ENCODE results near the gene PLOD1.

Gene PLOD1

GRCh38 chr1:12009318-12009947 is 74.9 kb downstream of the PLOD1 start:
- Histone ChIP-seq H3K4me1 (ENCODE audit: control insufficient read depth, insufficient read depth, low read length) (no peaks in the 10 kb centered on the region), H3K27ac (ENCODE audit: low read depth, low read length) (no peak overlapping the region), H3K9me3 (ENCODE audit: control insufficient read depth, insufficient read depth, low read length) (no peaks in the 10 kb centered on the region), H3K27me3 (ENCODE audit: control insufficient read depth, insufficient read depth, low read length) (no peaks in the 10 kb centered on the region), H3K9ac (ENCODE audit: low read depth, low read length) (no peak overlapping the region), H3K36me3 (ENCODE audit: control insufficient read depth, insufficient read depth, low read length) (peaks cover 74% of the 10 kb centered on the region), H3K4me3 (ENCODE audit: low read depth, low read length) (no peak overlapping the region)

- H3K36me3 ChIP-seq (ENCODE audit: control insufficient read depth, insufficient read depth, low read length), result peaks cover 58% of the 10 kb centered on the region
- no peak overlapping the region for H3K9ac ChIP-seq (ENCODE audit: low read depth, low read length)
- no peak overlapping the region for H3K27ac ChIP-seq (ENCODE audit: low read depth, low read length)
- H3K27me3 ChIP-seq (ENCODE audit: control insufficient read depth, insufficient read depth, low read length), result no peaks in the 10 kb centered on the region
- no peaks in the 10 kb centered on the region for H3K4me1 ChIP-seq (ENCODE audit: control insufficient read depth, insufficient read depth, low read length)
- no peak overlapping the region for H3K4me3 ChIP-seq (ENCODE audit: low read depth, low read length)
- H3K9me3 ChIP-seq (ENCODE audit: control insufficient read depth, insufficient read depth, low read length), result no peaks in the 10 kb centered on the region
These were observed 76.4 kb downstream of the PLOD1 start for GRCh38 chr1:12010746-12011570.

- Histone ChIP-seq H3K36me3 (ENCODE audit: control insufficient read depth, insufficient read depth, low read length) (peaks cover 48% of the 10 kb centered on the region), H3K9ac (ENCODE audit: low read depth, low read length) (no peak overlapping the region), H3K4me3 (ENCODE audit: low read depth, low read length) (no peak overlapping the region), H3K4me1 (ENCODE audit: control insufficient read depth, insufficient read depth, low read length) (no peaks in the 10 kb centered on the region), H3K9me3 (ENCODE audit: control insufficient read depth, insufficient read depth, low read length) (no peaks in the 10 kb centered on the region), H3K27ac (ENCODE audit: low read depth, low read length) (no peak overlapping the region), H3K27me3 (ENCODE audit: control insufficient read depth, insufficient read depth, low read length) (no peaks in the 10 kb centered on the region)
These were observed 77.5 kb downstream of the PLOD1 start for GRCh38 chr1:12011998-12012397.

- H3K4me1 ChIP-seq (ENCODE audit: control insufficient read depth, insufficient read depth, low read length), result no peaks in the 10 kb centered on the region
- H3K4me3 ChIP-seq (ENCODE audit: low read depth, low read length), result no peak overlapping the region
- H3K9me3 ChIP-seq (ENCODE audit: control insufficient read depth, insufficient read depth, low read length), result no peaks in the 10 kb centered on the region
- H3K27me3 ChIP-seq (ENCODE audit: control insufficient read depth, insufficient read depth, low read length), result no peaks in the 10 kb centered on the region
- peaks cover 41% of the 10 kb centered on the region for H3K36me3 ChIP-seq (ENCODE audit: control insufficient read depth, insufficient read depth, low read length)
- no peak overlapping the region for H3K9ac ChIP-seq (ENCODE audit: low read depth, low read length)
- H3K27ac ChIP-seq (ENCODE audit: low read depth, low read length), result no peak overlapping the region
These were observed 78.2 kb downstream of the PLOD1 start for GRCh38 chr1:12012560-12013316.

GRCh38 chr1:12014141-12014991 is 79.8 kb downstream of the PLOD1 start:
- Histone ChIP-seq H3K9me3 (ENCODE audit: control insufficient read depth, insufficient read depth, low read length) (no peaks in the 10 kb centered on the region), H3K9ac (ENCODE audit: low read depth, low read length) (no peak overlapping the region), H3K4me3 (ENCODE audit: low read depth, low read length) (no peak overlapping the region), H3K36me3 (ENCODE audit: control insufficient read depth, insufficient read depth, low read length) (peaks cover 37% of the 10 kb centered on the region), H3K4me1 (ENCODE audit: control insufficient read depth, insufficient read depth, low read length) (no peaks in the 10 kb centered on the region), H3K27ac (ENCODE audit: low read depth, low read length) (peak overlapping the region; percentile 13), H3K27me3 (ENCODE audit: control insufficient read depth, insufficient read depth, low read length) (no peaks in the 10 kb centered on the region)

- Histone ChIP-seq H3K9me3 (ENCODE audit: control insufficient read depth, insufficient read depth, low read length) (no peaks in the 10 kb centered on the region), H3K9ac (ENCODE audit: low read depth, low read length) (no peak overlapping the region), H3K4me1 (ENCODE audit: control insufficient read depth, insufficient read depth, low read length) (no peaks in the 10 kb centered on the region), H3K4me3 (ENCODE audit: low read depth, low read length) (no peak overlapping the region), H3K27me3 (ENCODE audit: control insufficient read depth, insufficient read depth, low read length) (no peaks in the 10 kb centered on the region), H3K27ac (ENCODE audit: low read depth, low read length) (no peak overlapping the region), H3K36me3 (ENCODE audit: control insufficient read depth, insufficient read depth, low read length) (peaks cover 30% of the 10 kb centered on the region)
These were observed 80.5 kb downstream of the PLOD1 start for GRCh38 chr1:12015001-12015491.

GRCh38 chr1:12015499-12015898 is 81.0 kb downstream of the PLOD1 start:
- Histone ChIP-seq H3K27ac (ENCODE audit: low read depth, low read length) (no peak overlapping the region), H3K27me3 (ENCODE audit: control insufficient read depth, insufficient read depth, low read length) (no peaks in the 10 kb centered on the region), H3K4me3 (ENCODE audit: low read depth, low read length) (no peak overlapping the region), H3K4me1 (ENCODE audit: control insufficient read depth, insufficient read depth, low read length) (no peaks in the 10 kb centered on the region), H3K36me3 (ENCODE audit: control insufficient read depth, insufficient read depth, low read length) (peaks cover 26% of the 10 kb centered on the region), H3K9ac (ENCODE audit: low read depth, low read length) (no peak overlapping the region), H3K9me3 (ENCODE audit: control insufficient read depth, insufficient read depth, low read length) (no peaks in the 10 kb centered on the region)

GRCh38 chr1:12016182-12016581 is 81.7 kb downstream of the PLOD1 start:
- H3K4me3 ChIP-seq (ENCODE audit: low read depth, low read length), result no peak overlapping the region
- peaks cover 19% of the 10 kb centered on the region for H3K36me3 ChIP-seq (ENCODE audit: control insufficient read depth, insufficient read depth, low read length)
- H3K27ac ChIP-seq (ENCODE audit: low read depth, low read length), result no peak overlapping the region
- no peaks in the 10 kb centered on the region for H3K9me3 ChIP-seq (ENCODE audit: control insufficient read depth, insufficient read depth, low read length)
- no peaks in the 10 kb centered on the region for H3K27me3 ChIP-seq (ENCODE audit: control insufficient read depth, insufficient read depth, low read length)
- H3K9ac ChIP-seq (ENCODE audit: low read depth, low read length), result no peak overlapping the region
- H3K4me1 ChIP-seq (ENCODE audit: control insufficient read depth, insufficient read depth, low read length), result no peaks in the 10 kb centered on the region

GRCh38 chr1:12019858-12020509 is 85.5 kb downstream of the PLOD1 start:
- H3K4me1 ChIP-seq (ENCODE audit: control insufficient read depth, insufficient read depth, low read length), result no peaks in the 10 kb centered on the region
- H3K9me3 ChIP-seq (ENCODE audit: control insufficient read depth, insufficient read depth, low read length), result no peaks in the 10 kb centered on the region
- H3K4me3 ChIP-seq (ENCODE audit: low read depth, low read length), result peak overlapping the region; percentile 92
- H3K9ac ChIP-seq (ENCODE audit: low read depth, low read length), result peak overlapping the region; percentile 83
- peaks cover 27% of the 10 kb centered on the region for H3K36me3 ChIP-seq (ENCODE audit: control insufficient read depth, insufficient read depth, low read length)
- H3K27ac ChIP-seq (ENCODE audit: low read depth, low read length), result peak overlapping the region; percentile 92
- H3K27me3 ChIP-seq (ENCODE audit: control insufficient read depth, insufficient read depth, low read length), result no peaks in the 10 kb centered on the region

GRCh38 chr1:12021616-12022015 is 87.1 kb downstream of the PLOD1 start:
- no peaks in the 10 kb centered on the region for H3K9me3 ChIP-seq (ENCODE audit: control insufficient read depth, insufficient read depth, low read length)
- no peak overlapping the region for H3K27ac ChIP-seq (ENCODE audit: low read depth, low read length)
- H3K27me3 ChIP-seq (ENCODE audit: control insufficient read depth, insufficient read depth, low read length), result no peaks in the 10 kb centered on the region
- H3K4me1 ChIP-seq (ENCODE audit: control insufficient read depth, insufficient read depth, low read length), result no peaks in the 10 kb centered on the region
- H3K4me3 ChIP-seq (ENCODE audit: low read depth, low read length), result no peak overlapping the region
- no peak overlapping the region for H3K9ac ChIP-seq (ENCODE audit: low read depth, low read length)
- peaks cover 43% of the 10 kb centered on the region for H3K36me3 ChIP-seq (ENCODE audit: control insufficient read depth, insufficient read depth, low read length)

Measured in HUES48 (cell line).